ENCODE data around the gene RPRD1B. TPM values are rescaled to one million over a fixed set of nuclear protein-coding genes. Genes with fewer than 3 reads are reported as not detected.

RPRD1B gene
- polyA plus RNA-seq, 2 of the 4 experiments (the other 2 are of a cell fraction): 16.4 to 28.4 TPM

DNA sequence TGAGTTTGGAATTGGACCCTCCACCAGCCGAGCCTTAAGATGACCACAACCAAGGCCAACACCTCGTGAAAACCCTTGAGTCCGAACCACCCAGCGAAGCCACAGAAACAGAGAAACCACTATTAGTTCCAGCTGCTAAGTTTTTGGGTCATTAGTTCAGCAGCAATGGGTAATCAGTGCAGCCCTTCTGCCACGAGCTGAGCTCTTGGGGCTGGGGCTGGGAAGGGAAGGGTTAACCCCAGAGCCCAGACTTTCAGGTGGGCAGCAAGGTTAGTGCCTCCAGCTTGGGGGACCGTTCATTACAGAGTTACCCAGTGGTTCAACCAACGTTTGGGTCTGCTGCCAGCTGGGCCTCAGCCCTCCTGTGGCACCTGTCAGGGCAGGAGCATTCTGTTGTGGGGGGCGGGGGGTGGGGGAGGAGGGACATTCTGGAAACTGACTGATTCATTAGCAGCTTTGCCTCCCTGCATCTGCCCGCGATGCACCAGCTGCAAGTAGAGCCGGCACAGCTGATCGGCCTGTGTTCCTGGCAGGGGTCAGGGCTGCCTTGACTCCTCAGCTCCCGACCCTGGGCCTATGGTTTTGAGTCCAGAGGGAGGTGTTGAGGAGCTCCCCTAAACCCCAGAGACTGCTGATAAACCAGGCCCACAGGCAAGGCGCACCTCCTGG is 78.8 kb downstream of the RPRD1B start:
- Histone ChIP-seq H3K4me2 (no peak overlapping the region), H3K4me3 (no peak overlapping the region), H3K9me3 (no peaks in the 10 kb centered on the region), H3K27ac (peak overlapping the region; percentile 80 to 88; a peak in 5 of 6 replicates), H3K4me1 (peaks cover 61% of the 10 kb centered on the region)
- POLR2A ChIA-PET: interaction anchor here (0.6 kb wide), 1 partner anchor 87 kb away, joined by 4 read pairs; no protein-coding TSS in a partner anchor
- ATAC-seq (no peak), DNase-seq (ENCODE audit: low read depth in 1 of 2, low spot score in 1 of 2) (no peak), FAIRE-seq (no peak)
- CTCF ChIA-PET: interaction anchor here (1.0 to 4.1 kb wide), 12 partner anchors 9 to 178 kb away, joined by 3 to 49 read pairs (median 6); no protein-coding TSS in a partner anchor
- no peak for TF ChIP-seq RFX5 (IDR thresholded peaks at IDR 0.05)
- WGBS (ENCODE audit: missing lambda C conversion rate): 88% methylated on average over 12 of the region's 14 CpGs

DNA sequence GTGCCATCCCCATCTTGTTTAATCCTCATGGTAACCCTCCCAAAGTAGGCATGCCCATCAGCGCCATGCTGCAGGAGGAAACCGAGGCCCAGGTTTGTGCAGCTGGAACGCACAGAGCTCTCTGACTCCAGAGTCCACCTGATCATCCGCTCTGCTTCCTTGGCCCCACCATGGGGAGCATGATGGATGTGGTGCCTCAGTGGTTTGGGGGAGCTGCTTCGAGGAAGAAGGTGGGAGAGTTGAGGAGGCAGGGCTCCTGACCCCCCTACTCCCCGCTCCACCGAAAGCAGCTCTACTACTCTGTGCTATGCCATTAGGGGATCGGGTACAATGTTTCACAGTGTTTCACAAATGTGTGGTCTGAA is 79.4 kb downstream of the RPRD1B start:
- H3K4me2 ChIP-seq: no peak overlapping the region
- WGBS (ENCODE audit: missing lambda C conversion rate): 96% methylated on average over 8 of the region's 8 CpGs
- ATAC-seq (no peak), DNase-seq (ENCODE audit: low read depth in 1 of 2, low spot score in 1 of 2) (no peak), FAIRE-seq (no peak)
- H3K27ac ChIP-seq: peak overlapping the region; percentile 80 to 88
- TF ChIP-seq RFX5 (IDR thresholded peaks at IDR 0.05) (no peak), NR3C1 (IDR thresholded peaks at IDR 0.05) (no peak), NFE2L2 (conservative IDR thresholded peaks at IDR 0.05; ENCODE audit: low read length) (no peak), RCOR1 (IDR thresholded peaks at IDR 0.05; ENCODE audit: low read depth, low read length) (no peak), SMC3 (IDR thresholded peaks at IDR 0.05) (no peak), TFCP2L1 (CRISPR knock-in tag; IDR thresholded peaks at IDR 0.05) (no peak), BHLHE40 (IDR thresholded peaks at IDR 0.05; ENCODE audit: low read depth, low read length) (no peak), ZSCAN20 (CRISPR knock-in tag; IDR thresholded peaks at IDR 0.05) (no peak), HOXB13 (CRISPR knock-in tag; IDR thresholded peaks at IDR 0.05; ENCODE audit: low read depth) (no peak), HEYL (CRISPR knock-in tag; IDR thresholded peaks at IDR 0.05) (no peak), CHD2 (IDR thresholded peaks at IDR 0.05; ENCODE audit: low read length, partially characterized antibody) (no peak), JUN (IDR thresholded peaks at IDR 0.05) (no peak), MAZ (IDR thresholded peaks at IDR 0.05; ENCODE audit: borderline replicate concordance, low read depth, low read length) (no peak)
- TF ChIP-seq, protein P1, sequence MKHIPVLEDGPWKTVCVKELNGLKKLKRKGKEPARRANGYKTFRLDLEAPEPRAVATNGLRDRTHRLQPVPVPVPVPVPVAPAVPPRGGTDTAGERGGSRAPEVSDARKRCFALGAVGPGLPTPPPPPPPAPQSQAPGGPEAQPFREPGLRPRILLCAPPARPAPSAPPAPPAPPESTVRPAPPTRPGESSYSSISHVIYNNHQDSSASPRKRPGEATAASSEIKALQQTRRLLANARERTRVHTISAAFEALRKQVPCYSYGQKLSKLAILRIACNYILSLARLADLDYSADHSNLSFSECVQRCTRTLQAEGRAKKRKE (CRISPR knock-in tag; IDR thresholded peaks at IDR 0.05; ENCODE audit: low read depth): no peak
- TF ChIP-seq, protein P2, sequence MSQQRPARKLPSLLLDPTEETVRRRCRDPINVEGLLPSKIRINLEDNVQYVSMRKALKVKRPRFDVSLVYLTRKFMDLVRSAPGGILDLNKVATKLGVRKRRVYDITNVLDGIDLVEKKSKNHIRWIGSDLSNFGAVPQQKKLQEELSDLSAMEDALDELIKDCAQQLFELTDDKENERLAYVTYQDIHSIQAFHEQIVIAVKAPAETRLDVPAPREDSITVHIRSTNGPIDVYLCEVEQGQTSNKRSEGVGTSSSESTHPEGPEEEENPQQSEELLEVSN (IDR thresholded peaks at IDR 0.05; ENCODE audit: borderline replicate concordance, low read depth): no peak
- TF ChIP-seq, protein P3, sequence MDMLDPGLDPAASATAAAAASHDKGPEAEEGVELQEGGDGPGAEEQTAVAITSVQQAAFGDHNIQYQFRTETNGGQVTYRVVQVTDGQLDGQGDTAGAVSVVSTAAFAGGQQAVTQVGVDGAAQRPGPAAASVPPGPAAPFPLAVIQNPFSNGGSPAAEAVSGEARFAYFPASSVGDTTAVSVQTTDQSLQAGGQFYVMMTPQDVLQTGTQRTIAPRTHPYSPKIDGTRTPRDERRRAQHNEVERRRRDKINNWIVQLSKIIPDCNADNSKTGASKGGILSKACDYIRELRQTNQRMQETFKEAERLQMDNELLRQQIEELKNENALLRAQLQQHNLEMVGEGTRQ (IDR thresholded peaks at IDR 0.05): no peak
- TF ChIP-seq, protein P4, sequence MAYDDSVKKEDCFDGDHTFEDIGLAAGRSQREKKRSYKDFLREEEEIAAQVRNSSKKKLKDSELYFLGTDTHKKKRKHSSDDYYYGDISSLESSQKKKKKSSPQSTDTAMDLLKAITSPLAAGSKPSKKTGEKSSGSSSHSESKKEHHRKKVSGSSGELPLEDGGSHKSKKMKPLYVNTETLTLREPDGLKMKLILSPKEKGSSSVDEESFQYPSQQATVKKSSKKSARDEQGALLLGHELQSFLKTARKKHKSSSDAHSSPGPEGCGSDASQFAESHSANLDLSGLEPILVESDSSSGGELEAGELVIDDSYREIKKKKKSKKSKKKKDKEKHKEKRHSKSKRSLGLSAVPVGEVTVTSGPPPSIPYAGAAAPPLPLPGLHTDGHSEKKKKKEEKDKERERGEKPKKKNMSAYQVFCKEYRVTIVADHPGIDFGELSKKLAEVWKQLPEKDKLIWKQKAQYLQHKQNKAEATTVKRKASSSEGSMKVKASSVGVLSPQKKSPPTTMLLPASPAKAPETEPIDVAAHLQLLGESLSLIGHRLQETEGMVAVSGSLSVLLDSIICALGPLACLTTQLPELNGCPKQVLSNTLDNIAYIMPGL (CRISPR knock-in tag; IDR thresholded peaks at IDR 0.05; ENCODE audit: borderline replicate concordance): no peak
- no peaks in the 10 kb centered on the region for H3K9me3 ChIP-seq
- H3K4me3 ChIP-seq: no peak overlapping the region
- peaks cover 64% of the 10 kb centered on the region for H3K4me1 ChIP-seq
- POLR2A ChIA-PET: interaction anchor here (0.6 kb wide), 1 partner anchor 86 kb away, joined by 4 read pairs; no protein-coding TSS in a partner anchor
- CTCF ChIA-PET: interaction anchor here (1.0 to 4.1 kb wide), 14 partner anchors 9 to 178 kb away, joined by 3 to 49 read pairs (median 6); no protein-coding TSS in a partner anchor

Measured in A549 (cell line).